ENCODE measurements around the gene MGAT4B. TPM values are rescaled to one million over a fixed set of nuclear protein-coding genes. Genes with fewer than 3 reads are reported as not detected.

MGAT4B gene
- total RNA-seq, 4 donors from 2014 or later = 83.6 to 108 (median 102) TPM

GRCh38 chr5:179772351-179772750 is 34.3 kb downstream of the MGAT4B start:
- no peak overlapping the region for H3K27ac ChIP-seq
- H3K9me3 ChIP-seq = no peaks in the 10 kb centered on the region
- H3K4me3 ChIP-seq (replicated peaks in 1 of 3) = no peak overlapping the region
- H3K27me3 ChIP-seq = no peaks in the 10 kb centered on the region
- TF ChIP-seq CTCF (IDR thresholded peaks at IDR 0.05) (no peak), POLR2A (IDR thresholded peaks at IDR 0.05) (no peak)
- H3K36me3 ChIP-seq = peaks cover 54 to 75% of the 10 kb centered on the region in 2 donors
- no peak for DNase-seq
- H3K4me1 ChIP-seq = no peaks in the 10 kb centered on the region
- 97 to 98% methylated on average over 6 of the region's 6 CpGs for WGBS, 2 donors
- intact Hi-C loops (cut with DNase I) = no loop called here

GRCh38 chr5:179771311-179771895 is 35.3 kb downstream of the MGAT4B start:
- 89 to 98% methylated on average over 4 of the region's 4 CpGs for WGBS, 2 donors
- TF ChIP-seq POLR2A (IDR thresholded peaks at IDR 0.05) (no peak), CTCF (IDR thresholded peaks at IDR 0.05) (no peak)

GRCh38 chr5:179769796-179770195 is 36.9 kb downstream of the MGAT4B start:
- DNase-seq = no peak
- H3K4me1 ChIP-seq = peaks cover 0 to 14% of the 10 kb centered on the region in 2 donors
- WGBS, 2 donors = 94 to 97% methylated on average over 5 of the region's 5 CpGs
- H3K4me3 ChIP-seq (replicated peaks in 1 of 3) = no peak overlapping the region
- no peak for TF ChIP-seq POLR2A (IDR thresholded peaks at IDR 0.05)
- no peak for TF ChIP-seq CTCF (IDR thresholded peaks at IDR 0.05)
- H3K9me3 ChIP-seq = no peaks in the 10 kb centered on the region
- no peaks in the 10 kb centered on the region for H3K27me3 ChIP-seq
- peak overlapping the region in 1 of 3 donors; percentile 36 for H3K27ac ChIP-seq
- peaks cover 63 to 72% of the 10 kb centered on the region in 2 donors for H3K36me3 ChIP-seq
- intact Hi-C loops (cut with DNase I) = no loop called here

More at GRCh38 chr5:179771311-179771895, 35.3 kb downstream of the MGAT4B start:
- no peak for DNase-seq
- Histone ChIP-seq H3K36me3 (peaks cover 59 to 76% of the 10 kb centered on the region in 2 donors), H3K27ac (no peak overlapping the region), H3K4me1 (no peaks in the 10 kb centered on the region), H3K4me3 (replicated peaks in 1 of 3) (no peak overlapping the region), H3K9me3 (no peaks in the 10 kb centered on the region), H3K27me3 (no peaks in the 10 kb centered on the region)
- intact Hi-C loops (cut with DNase I) = no loop called here

- DNase-seq = no peak
- TF ChIP-seq CTCF (IDR thresholded peaks at IDR 0.05) (no peak), POLR2A (IDR thresholded peaks at IDR 0.05) (no peak)
- 75 to 89% methylated on average over 6 of the region's 6 CpGs for WGBS, 2 donors
- H3K4me1 ChIP-seq = peaks cover 0 to 16% of the 10 kb centered on the region in 2 donors
- H3K27me3 ChIP-seq = no peaks in the 10 kb centered on the region
- no peaks in the 10 kb centered on the region for H3K9me3 ChIP-seq
- H3K36me3 ChIP-seq = peaks cover 58 to 66% of the 10 kb centered on the region in 2 donors
- peak overlapping the region in 1 of 3 donors; percentile 36 for H3K27ac ChIP-seq
- H3K4me3 ChIP-seq (replicated peaks in 1 of 3) = no peak overlapping the region
- intact Hi-C loops (cut with DNase I) = no loop called here
Measured at GRCh38 chr5:179769271-179769670, 37.4 kb downstream of the MGAT4B start.

GRCh38 chr5:179768326-179769085 is 38.2 kb downstream of the MGAT4B start:
- no peak for TF ChIP-seq CTCF (IDR thresholded peaks at IDR 0.05)
- no peak for TF ChIP-seq POLR2A (IDR thresholded peaks at IDR 0.05)
- H3K4me3 ChIP-seq (replicated peaks in 1 of 3) = no peak overlapping the region
- WGBS, 2 donors = 90% methylated on average over 15 to 18 of the region's 18 CpGs
- H3K27ac ChIP-seq = peak overlapping the region in 1 of 3 donors; percentile 36
- no peaks in the 10 kb centered on the region for H3K9me3 ChIP-seq
- H3K27me3 ChIP-seq = no peaks in the 10 kb centered on the region
- DNase-seq = no peak
- peaks cover 50 to 59% of the 10 kb centered on the region in 2 donors for H3K36me3 ChIP-seq
- peaks cover 5 to 22% of the 10 kb centered on the region in 2 donors for H3K4me1 ChIP-seq
- intact Hi-C loops (cut with DNase I) = no loop called here
